SU-DHL-6 (cell line): ENCODE results near the gene IFIT3.

Experiments
- H2AFZ ChIP-seq: fragments of 200-600 bp; sonication (generic); 2 replicates; pipeline ENCODE4 v1.6.1; 2014; ENCODE audit warnings: low read depth, mild to moderate bottlenecking, moderate library complexity, mixed read lengths, antibody characterized with exemption, low read length; ENCODE audit not compliant: severe bottlenecking
- H3F3A ChIP-seq: fragments of 200-600 bp; shearing (Covaris generic); 2 replicates; pipeline ENCODE4 v1.6.0; 2016; ENCODE audit warnings: antibody characterized with exemption, mild to moderate bottlenecking; ENCODE audit not compliant: insufficient read depth
- H3K27ac ChIP-seq: fragments of 200-600 bp; sonication (generic); 2 replicates; pipeline ENCODE4 v1.5.1; 2016; ENCODE audit warnings: low read depth, mild to moderate bottlenecking, low read length, moderate library complexity, mixed read lengths
- H3K27me3 ChIP-seq: fragments of 200-600 bp; sonication (generic), shearing (Covaris generic); 2 replicates; pipeline ENCODE4 v1.6.0; 2014; ENCODE audit warnings: mild to moderate bottlenecking, low read length
- H3K36me3 ChIP-seq: fragments of 200-600 bp; sonication (generic); 2 replicates; pipeline ENCODE4 v1.6.1; 2014; ENCODE audit warnings: mild to moderate bottlenecking, low read length, mixed read lengths
- H3K4me2 ChIP-seq: fragments of 300-600, 200-600 bp; shearing (Covaris generic), sonication (generic); 2 replicates; pipeline ENCODE4 v1.6.0; 2014; ENCODE audit warnings: low read length, low read depth, mild to moderate bottlenecking; ENCODE audit not compliant: poor library complexity, severe bottlenecking
- H3K4me3 ChIP-seq: fragments of 200-600 bp; sonication (generic); 2 replicates; pipeline ENCODE4 v1.5.1; 2014; ENCODE audit warnings: antibody characterized with exemption, low read length, mild to moderate bottlenecking, mixed read lengths; ENCODE audit not compliant: insufficient read depth, poor library complexity, severe bottlenecking
- H3K79me2 ChIP-seq: fragments of 200-600 bp; sonication (generic); 2 replicates; pipeline ENCODE4 v1.6.1; 2014; ENCODE audit warnings: mild to moderate bottlenecking, low read length, moderate library complexity; ENCODE audit not compliant: insufficient read depth
- H3K9ac ChIP-seq: fragments of 200-600 bp; sonication (generic); 2 replicates; pipeline ENCODE4 v1.7.0; 2014; ENCODE audit warnings: mild to moderate bottlenecking, low read length
- H3K9me2 ChIP-seq: fragments of 200-600 bp; sonication (generic); replicated peaks from 2 replicates; pipeline ENCODE4 v1.6.1; 2014; ENCODE audit warnings: low read length; ENCODE audit not compliant: insufficient read depth
- H3K9me3 ChIP-seq: fragments of 200-600 bp; sonication (generic); 2 replicates; pipeline ENCODE4 v1.6.1; 2014; ENCODE audit warnings: low read length, mixed read lengths; ENCODE audit not compliant: insufficient read depth
- H4K20me1 ChIP-seq: fragments of 200-600 bp; sonication (generic); 2 replicates; pipeline ENCODE4 v1.6.1; 2014; ENCODE audit warnings: low read depth, mild to moderate bottlenecking, antibody characterized with exemption, low read length, moderate library complexity, mixed read lengths
- CTCF ChIP-seq: fragments of 200-600 bp; sonication (generic); IDR thresholded peaks from one replicate; pipeline ENCODE4 v1.5.1; 2017; ENCODE audit warnings: antibody characterized with exemption, mild to moderate bottlenecking, low read length, moderate library complexity; ENCODE audit not compliant: insufficient read depth, poor library complexity, severe bottlenecking
- EZH2phosphoT487 ChIP-seq: fragments of 200-600 bp; sonication (generic), shearing (Covaris generic); conservative IDR thresholded peaks from 2 replicates; pipeline ENCODE4 v1.6.1; 2018; ENCODE audit warnings: mild to moderate bottlenecking, antibody characterized with exemption, low read length, moderate library complexity, mixed read lengths

The IFIT3 gene

GRCh38 chr10:89368129-89368528 lies 40.3 kb downstream of the IFIT3 start:
- H3K4me2 ChIP-seq: no peak overlapping the region
- no peaks in the 10 kb centered on the region for H3K9me3 ChIP-seq
- H3K36me3 ChIP-seq: no peaks in the 10 kb centered on the region
- no peaks in the 10 kb centered on the region for H3K27me3 ChIP-seq
- H3K27ac ChIP-seq: no peak overlapping the region
- H4K20me1 ChIP-seq: no peaks in the 10 kb centered on the region
- no peaks in the 10 kb centered on the region for H3F3A ChIP-seq
- H2AFZ ChIP-seq: no peak overlapping the region
- H3K4me3 ChIP-seq: no peak overlapping the region
- H3K79me2 ChIP-seq: no peaks in the 10 kb centered on the region
- no peak overlapping the region for H3K9ac ChIP-seq
- no peaks in the 10 kb centered on the region for H3K9me2 ChIP-seq
- no peak for TF ChIP-seq CTCF
- TF ChIP-seq EZH2phosphoT487: no peak

GRCh38 chr10:89369156-89370105 lies 41.6 kb downstream of the IFIT3 start:
- no peaks in the 10 kb centered on the region for H3K9me3 ChIP-seq
- TF ChIP-seq CTCF (peak; percentile 63), EZH2phosphoT487 (no peak)
- H3K9ac ChIP-seq: no peak overlapping the region
- H3K9me2 ChIP-seq: no peaks in the 10 kb centered on the region
- no peaks in the 10 kb centered on the region for H3F3A ChIP-seq
- H4K20me1 ChIP-seq: no peaks in the 10 kb centered on the region
- no peak overlapping the region for H2AFZ ChIP-seq
- no peak overlapping the region for H3K27ac ChIP-seq
- no peaks in the 10 kb centered on the region for H3K79me2 ChIP-seq
- no peak overlapping the region for H3K4me3 ChIP-seq
- no peaks in the 10 kb centered on the region for H3K36me3 ChIP-seq
- H3K27me3 ChIP-seq: no peaks in the 10 kb centered on the region
- no peak overlapping the region for H3K4me2 ChIP-seq

- Histone ChIP-seq H3K9ac (no peak overlapping the region), H3K36me3 (no peaks in the 10 kb centered on the region), H3K9me2 (no peaks in the 10 kb centered on the region), H3F3A (no peaks in the 10 kb centered on the region), H3K9me3 (no peaks in the 10 kb centered on the region), H2AFZ (no peak overlapping the region), H3K4me2 (no peak overlapping the region), H3K79me2 (no peaks in the 10 kb centered on the region), H3K4me3 (no peak overlapping the region), H4K20me1 (no peaks in the 10 kb centered on the region), H3K27me3 (no peaks in the 10 kb centered on the region), H3K27ac (no peak overlapping the region)
- TF ChIP-seq EZH2phosphoT487: no peak
- TF ChIP-seq CTCF: no peak
Observed at GRCh38 chr10:89371079-89371478, 43.3 kb downstream of the IFIT3 start.
